GM19193 (cell line): ENCODE measurements around the gene ACVR1C.

Source experiments
- POLR2A ChIP-seq: IDR thresholded peaks from 4 replicates; pipeline ENCODE4 v1.6.1; 2011; ENCODE audit not compliant: insufficient read depth, insufficient read length; ENCODE audit errors: extremely low read depth

The ACVR1C gene

DNA sequence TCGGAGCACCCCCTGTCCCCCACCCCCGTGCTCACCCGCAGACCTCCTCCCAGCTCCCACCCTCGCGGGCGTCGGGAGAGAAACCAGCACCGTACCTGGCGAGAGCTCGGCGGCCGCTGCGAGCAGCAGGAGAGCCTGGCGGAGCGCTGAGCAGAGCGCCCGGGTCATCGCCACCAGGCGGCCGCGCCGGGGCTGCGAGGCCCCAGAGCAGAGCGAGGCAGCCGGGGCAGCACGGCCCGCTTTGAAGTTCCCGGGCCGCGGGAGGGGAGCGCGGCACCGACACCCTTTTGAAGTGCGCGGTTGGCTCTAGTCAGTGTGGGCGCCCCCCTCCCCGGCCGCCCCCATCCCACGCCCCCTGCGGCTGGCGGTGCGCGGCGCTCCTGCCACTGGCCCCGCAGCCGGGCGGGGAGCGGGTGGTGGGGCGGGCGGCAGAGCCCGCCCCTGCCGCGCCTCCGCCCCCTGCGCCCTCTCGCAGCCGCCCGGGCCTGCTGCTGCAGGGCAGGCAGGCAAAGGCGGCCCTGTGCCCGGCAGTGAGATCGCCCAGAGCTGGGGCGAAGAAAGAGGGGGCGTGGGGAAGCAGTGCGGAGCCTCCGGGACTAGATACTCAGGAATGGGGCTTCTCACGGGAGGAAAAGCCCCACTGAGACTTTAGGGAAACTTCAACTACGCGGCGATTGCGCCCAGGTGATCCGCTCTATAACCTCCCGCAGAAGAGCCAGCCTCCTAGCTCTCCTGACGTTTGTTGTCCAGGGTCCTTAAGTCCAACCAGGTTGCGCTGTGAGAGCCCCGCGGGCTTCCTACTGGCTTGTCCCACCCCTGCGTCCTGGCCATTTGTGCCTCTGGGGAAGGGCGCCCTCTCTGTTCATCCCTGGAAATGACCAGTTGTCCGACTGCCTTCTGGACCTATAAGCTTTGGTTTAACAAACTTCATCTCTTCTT is at the start of gene ACVR1C:
Gene ACVR1C (minus strand): TSS at position 388 of the 939 bp plus-strand sequence. CDS start 220 bp downstream, at position 168.
- TF ChIP-seq POLR2A, result no peak

DNA sequence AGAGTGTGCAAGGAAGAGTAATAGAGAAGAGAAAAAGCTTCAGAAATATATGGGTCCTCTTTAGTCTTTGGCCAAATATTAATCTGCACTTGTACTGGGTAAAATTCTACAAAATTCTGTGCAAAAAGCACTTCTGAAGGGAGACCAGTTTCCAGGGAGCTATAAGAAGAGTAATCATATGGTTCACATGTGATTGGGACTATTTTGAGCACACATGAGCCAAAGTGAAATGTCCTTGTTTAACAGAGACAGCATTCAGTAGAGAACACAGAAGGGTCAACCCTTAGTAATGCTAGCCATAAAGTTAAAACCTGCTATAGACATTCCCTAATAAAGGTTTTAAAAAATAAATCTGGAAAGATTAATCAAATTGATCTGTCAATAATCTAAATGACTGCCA is 49.3 kb upstream of the ACVR1C start:
- TF ChIP-seq POLR2A, result no peak

DNA sequence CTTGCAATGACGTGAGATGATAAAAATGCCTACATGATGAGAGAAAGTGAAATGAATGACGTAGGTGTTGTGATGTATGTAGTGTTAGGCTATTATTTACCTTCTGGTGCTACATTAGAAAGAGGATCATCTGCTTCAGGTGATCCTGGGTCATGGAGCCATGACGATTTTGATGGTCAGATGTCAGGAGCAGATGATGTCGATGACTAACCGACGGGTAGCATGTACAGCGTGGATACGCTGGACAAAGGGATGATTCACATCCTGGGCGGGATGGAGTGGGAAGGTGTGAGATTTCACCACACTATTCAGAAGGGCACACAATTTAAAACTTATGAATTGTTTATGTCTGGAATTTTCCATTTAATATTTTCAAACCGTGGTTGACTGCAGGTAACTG is 43.5 kb upstream of the ACVR1C start:
- TF ChIP-seq POLR2A, result no peak

DNA sequence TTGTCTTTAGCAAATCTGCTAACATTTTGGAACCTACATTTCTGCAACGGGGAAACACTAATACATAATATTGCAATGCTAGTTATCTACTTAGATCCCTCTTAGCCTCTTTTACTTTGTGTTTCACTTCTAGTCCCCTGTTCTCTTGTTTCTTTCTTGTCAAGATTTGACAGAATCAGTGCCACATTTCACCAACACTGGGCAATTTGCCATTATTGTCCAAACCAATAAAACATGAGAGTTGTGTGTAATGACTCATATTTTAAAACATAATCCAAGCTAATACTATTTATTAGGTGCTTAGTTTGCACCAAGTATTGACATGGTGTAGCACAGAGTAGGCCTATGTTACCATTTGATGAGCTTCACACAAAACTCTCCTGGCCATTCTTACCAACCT is 33.7 kb upstream of the ACVR1C start:
- TF ChIP-seq POLR2A, result no peak

DNA sequence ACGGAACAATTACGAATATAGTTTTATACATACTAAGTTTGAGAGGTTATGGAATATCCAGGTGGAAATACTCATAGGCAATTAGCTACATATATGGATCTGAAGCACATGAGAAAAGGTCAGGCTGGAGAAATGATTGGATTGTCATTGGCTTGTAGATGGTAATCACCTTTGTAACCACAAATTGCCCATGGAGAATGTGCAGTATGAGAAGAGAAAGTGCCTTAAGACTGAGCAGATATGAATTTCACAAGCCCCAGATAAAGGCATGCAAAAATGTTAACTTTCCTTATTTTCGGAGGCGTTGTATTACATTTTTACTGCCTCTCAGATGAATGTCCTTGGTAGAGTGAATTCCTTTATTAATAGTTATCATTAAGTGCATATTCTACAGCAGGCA is 33.1 kb upstream of the ACVR1C start:
- no peak for TF ChIP-seq POLR2A

DNA sequence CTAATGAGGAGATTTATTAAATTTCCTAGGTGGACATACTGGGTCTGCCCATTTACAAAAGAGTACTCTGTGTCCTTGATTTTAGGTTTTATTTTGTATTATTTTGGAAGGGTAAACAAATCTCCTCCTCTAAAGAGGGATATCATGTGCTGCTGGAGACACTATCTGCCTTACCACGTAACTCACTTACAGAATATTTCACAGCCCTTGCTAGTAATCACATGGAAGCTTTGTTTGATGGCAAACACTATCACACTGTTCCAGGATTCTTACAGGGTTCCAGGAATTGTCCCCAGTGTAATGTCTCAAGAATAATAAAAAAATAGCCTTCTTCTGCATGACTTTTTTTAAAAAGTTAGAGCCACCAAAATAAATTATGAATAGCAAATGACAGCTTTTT is 29.2 kb upstream of the ACVR1C start:
- TF ChIP-seq POLR2A, result no peak

DNA sequence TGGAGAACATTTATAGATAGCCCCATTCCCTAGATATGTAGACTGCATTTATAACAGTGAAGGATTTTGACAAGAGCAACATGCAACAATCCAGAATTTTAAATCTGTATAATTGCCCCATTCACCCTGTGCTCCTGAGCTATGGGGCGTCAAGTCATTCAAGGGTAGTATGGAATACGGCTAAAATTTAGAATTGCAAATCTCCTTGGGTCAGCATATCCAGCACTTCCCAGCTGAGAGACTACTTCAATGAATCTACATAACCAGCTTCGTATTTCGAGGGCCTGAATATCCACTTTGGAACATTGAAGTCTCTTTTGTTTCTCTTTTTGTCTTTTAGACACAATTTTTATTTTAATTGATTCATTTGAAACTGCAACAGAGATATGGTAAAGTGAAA is 28.4 kb upstream of the ACVR1C start:
- no peak for TF ChIP-seq POLR2A

DNA sequence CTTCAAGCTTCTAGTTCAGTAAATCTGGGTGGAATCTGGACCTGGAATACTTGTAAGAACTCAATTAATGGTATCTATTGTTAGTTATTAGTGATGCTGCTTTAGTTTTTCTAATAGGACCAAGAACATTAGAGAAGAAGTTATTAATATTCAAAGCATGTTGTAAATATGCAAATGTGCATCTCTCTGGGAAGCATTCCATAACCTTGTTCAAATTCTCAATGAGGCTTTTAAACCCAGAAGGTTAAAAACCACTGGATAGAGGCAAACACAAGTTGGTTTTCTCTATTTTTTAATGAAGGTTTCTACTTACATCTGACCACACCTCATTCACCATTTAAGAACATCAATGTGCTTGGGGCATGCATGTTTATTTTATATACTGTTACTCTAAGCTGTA is 16.1 kb upstream of the ACVR1C start:
- no peak for TF ChIP-seq POLR2A

DNA sequence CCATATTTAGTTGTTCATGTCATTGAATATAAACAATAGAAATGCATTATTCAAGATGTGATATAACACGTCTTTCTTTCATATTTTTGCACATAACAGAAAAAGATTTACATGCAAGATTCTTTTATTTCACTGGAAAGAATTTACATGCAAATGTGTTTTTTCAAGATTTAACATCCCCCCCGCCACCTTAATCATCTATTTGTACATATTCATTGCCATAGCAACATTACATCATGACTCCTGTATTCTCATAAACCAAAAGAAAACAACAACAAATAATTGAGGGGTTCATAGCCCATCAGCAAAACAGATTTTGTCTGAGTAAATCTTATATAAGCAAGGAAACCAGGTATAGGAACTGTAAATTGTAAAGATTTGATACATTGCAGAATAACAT is 3.2 kb upstream of the ACVR1C start:
- TF ChIP-seq POLR2A, result no peak

DNA sequence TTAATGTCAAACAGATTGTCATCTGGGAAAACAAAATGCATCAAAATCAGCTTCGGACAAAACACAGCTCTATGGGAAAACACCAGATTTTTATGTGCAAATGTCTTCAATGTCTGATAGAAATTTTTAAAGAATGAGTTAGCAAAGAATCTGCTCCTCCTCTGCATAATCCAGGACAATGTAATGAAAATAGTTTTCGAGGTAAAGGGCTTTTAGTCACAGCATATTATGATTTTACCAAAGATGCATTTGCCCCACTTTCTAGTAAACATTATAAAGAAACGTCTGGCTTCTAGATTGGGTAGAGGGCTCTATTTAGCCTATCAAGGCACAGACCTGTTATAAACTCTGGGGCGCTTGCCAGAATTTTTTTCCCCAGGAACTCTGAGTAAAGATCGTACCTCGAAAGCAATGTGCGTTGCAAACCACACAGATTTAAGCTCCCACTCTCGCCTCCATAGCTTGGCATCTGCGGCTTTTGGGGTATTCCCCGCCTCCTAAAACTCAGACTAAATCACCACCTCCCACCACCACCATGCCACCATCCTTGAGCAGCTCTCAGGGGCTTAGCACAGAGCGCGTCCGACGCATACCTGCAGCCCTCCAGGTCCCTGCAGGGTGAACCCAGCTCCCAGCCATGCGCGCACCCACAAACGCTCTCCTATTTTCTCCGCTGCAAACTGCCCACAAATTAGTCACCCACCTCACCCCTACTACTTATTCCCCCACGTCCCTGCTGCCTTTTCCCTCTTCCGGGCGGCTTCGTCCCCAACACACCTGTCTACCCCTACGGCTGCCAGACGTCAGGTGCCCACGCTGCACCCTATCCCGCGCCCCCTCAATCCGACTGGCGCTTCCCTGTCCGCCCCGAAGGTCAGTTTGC is 829 bp downstream of the ACVR1C start:
- no peak for TF ChIP-seq POLR2A

DNA sequence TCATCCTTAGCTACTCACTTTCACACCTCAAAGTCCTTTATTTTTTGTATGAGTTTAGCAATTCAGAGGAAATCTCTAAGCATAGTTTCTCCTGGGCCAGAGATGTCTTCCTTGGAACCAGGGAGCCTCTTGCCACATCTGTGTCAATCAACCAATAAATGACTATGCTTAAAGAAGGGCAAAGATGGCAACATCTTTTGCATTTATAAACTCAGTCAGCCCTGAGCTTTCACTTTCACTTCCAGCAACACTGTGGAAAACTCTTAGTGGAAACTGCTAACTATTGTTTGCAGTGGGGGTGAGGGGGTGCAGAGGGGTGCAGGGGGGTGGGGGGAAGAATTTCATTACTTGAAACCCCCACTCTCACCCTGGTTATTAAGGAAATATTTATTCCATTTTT is 3.4 kb downstream of the ACVR1C start:
- TF ChIP-seq POLR2A, result no peak

DNA sequence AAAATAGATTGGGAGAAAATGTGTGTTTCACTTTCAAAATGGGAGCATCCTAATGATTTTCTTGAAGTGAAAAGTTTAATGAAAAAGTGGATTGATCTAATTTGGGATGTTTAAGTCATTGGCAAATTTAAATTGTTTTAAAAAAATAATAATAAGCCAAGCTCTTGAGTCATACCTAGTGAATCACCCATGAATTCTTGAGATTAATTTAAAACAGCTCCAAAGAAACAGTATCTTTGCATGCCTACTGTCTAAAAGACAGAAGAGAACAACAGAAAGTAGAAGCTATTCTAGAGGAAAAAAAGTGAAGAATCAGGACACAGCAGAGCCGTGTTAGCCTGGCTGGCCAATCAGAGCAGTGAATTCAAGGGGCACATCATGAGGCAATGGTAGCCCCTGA is 7.7 kb downstream of the ACVR1C start:
- TF ChIP-seq POLR2A, result no peak

DNA sequence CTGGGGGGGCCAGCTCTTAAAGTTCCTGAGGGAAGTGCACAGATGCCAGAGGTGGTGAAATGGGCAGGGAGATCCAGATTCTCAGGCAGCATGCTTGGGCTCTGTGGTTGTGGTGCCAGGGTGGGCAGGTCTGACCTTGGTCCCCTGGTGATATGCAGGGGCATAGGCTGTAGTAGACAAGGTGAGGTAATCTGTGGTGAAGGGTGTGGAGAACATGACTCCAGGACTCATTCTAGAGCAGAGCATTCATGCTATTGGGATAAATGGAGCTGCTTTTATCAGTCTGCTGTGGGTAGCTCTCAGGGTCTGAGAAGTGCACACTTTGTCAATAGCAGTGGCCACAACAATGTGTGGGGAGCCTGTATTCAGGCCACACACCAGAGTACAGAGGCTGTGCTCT is 16.9 kb downstream of the ACVR1C start:
- TF ChIP-seq POLR2A, result no peak

DNA sequence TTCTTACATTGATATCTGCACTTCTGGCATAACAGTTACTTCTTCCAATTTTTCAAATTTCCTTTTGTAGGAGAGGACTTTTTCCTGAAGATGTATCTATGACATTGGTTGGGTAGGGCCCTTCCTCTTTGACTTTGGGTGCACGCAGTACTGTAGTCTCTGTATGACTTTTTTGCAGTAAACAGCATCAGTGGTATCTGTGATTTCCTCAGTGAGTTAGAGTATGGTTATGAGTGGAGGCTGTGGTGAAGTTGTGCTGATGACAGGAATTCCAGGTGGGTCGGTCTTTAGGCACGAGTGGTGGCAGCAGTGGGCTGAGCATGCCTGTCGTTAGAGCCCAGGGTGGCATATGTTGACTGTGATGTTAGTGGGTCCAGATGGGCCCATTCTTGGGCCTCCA is 17.6 kb downstream of the ACVR1C start:
- no peak for TF ChIP-seq POLR2A

DNA sequence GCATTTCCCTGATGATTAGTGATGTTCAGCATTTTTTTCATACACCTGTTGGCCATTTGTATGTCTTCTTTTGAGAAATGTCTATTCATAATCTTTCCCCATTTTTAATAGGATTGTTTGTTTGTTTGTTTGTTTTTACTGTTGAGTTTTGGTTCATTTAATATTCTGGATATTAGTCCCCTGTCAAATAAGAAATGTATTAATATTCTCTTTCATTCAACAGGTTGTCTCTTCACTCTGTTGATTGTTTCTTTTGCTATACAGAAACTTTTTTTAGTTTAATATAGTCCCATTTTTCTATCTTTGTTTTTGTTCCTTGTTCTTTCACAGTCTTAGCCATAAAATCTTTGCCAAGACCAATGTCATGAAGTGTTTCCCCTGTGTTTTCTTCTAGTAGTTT is 22.1 kb downstream of the ACVR1C start:
- no peak for TF ChIP-seq POLR2A

DNA sequence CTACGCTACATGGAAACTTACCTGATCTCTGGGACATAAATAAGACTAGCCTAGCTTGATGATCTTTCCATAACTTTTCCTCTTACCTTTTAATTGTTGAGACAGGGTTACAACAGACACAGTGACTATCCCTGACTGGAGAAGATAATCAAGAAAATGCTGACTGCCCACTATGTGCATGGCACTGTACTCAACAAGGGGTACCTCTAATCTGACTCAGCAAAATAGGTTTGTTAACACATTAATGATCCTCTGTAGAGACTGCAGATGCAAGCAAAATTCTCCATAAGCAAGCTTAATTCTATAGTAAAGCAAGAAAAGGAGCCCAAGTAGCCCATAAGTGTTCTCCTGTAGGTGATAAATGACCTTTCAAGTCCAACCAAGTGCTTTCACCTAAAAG is 25.5 kb downstream of the ACVR1C start:
- no peak for TF ChIP-seq POLR2A
